Colonic mucosa (tissue), 4 donors: ENCODE measurements around the gene ETV2. TPM values are rescaled to one million over a fixed set of nuclear protein-coding genes. Genes with fewer than 3 reads are reported as not detected.

Experiments used
- DNase-seq: peaks from one replicate; pipeline ENCODE4 v3.0.0-alpha.2; 2020
- H3K27ac ChIP-seq: fragments of 200-600 bp; one replicate; pipeline ENCODE4 v1.8.0; 2021
- H3K27me3 ChIP-seq: fragments of 200-600 bp; one replicate; pipeline ENCODE4 v1.8.0; 2021
- H3K36me3 ChIP-seq: fragments of 200-600 bp; one replicate; pipeline ENCODE4 v1.8.0; 2021
- H3K4me1 ChIP-seq: fragments of 200-600 bp; one replicate; pipeline ENCODE4 v1.8.0; 2021; ENCODE audit warnings: mild to moderate bottlenecking
- H3K4me3 ChIP-seq: fragments of 200-600 bp; one replicate; pipeline ENCODE4 v1.8.0; 2021
- H3K9ac ChIP-seq, 2 donors: one replicate each; pipeline ENCODE4 v1.7.0; 2013; ENCODE audit warnings: control low read depth in 2 of 2, low read depth in 2 of 2, low read length in 2 of 2
- H3K9me3 ChIP-seq: fragments of 200-600 bp; one replicate; pipeline ENCODE4 v1.8.0; 2021
- CTCF ChIP-seq: fragments of 200-600 bp; IDR thresholded peaks from one replicate; pipeline ENCODE4 v1.8.0; 2022; ENCODE audit warnings: antibody characterized with exemption, mild to moderate bottlenecking
- intact Hi-C: fragments of 100-400 bp; cut with DNase I; formaldehyde crosslinking; loops from one replicate; pipeline ENCODE4 v1.14.1; 2022
- total RNA-seq, 2 donors: library from RNA; stranded (reverse); fragmentation: NEBNext Ultra II Directional in 1 of 2; extraction: Animal tissue kit (Norgen Biotek cat#: 25700) in 1 of 2; gene quantifications; one replicate each; pipeline ENCODE4 v1.2.1, GENCODE V29; 2021
- donor health status: healthy.
- donor health status: DM: no; HTN: no; CAD: no.
- donor health status: DM: no; HTN: no; CAD: no.

The ETV2 gene
- total RNA-seq, 2 donors from 2014 or later: 1.4 to 1.9 TPM

DNA sequence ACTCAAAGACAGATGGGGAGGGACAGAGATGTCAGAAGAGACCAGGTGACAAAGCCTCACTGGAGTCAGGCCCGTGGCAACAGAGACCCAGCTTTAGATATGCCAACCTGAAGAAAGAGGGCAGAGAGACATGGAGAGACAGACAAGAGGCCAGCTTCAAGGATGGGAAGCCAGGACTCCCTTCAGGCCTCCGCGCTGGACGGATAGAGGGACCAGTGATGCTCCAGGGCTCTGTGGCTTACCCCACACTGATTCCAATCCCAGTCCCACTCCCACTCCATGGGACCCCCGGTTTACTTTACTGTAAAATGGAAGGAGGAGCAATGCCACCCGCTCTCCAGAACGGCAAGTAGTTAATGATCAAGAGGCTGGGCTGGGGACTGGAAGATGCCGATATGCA, 1.7 kb upstream of the ETV2 start:
- Histone ChIP-seq H3K9me3 (no peaks in the 10 kb centered on the region), H3K27ac (no peak overlapping the region), H3K4me3 (no peak overlapping the region), H3K36me3 (no peaks in the 10 kb centered on the region), H3K27me3 (no peaks in the 10 kb centered on the region), H3K4me1 (no peaks in the 10 kb centered on the region), H3K9ac (no peak overlapping the region)
- no peak for DNase-seq
- no peak for TF ChIP-seq CTCF
- intact Hi-C loops: no loop called here

DNA sequence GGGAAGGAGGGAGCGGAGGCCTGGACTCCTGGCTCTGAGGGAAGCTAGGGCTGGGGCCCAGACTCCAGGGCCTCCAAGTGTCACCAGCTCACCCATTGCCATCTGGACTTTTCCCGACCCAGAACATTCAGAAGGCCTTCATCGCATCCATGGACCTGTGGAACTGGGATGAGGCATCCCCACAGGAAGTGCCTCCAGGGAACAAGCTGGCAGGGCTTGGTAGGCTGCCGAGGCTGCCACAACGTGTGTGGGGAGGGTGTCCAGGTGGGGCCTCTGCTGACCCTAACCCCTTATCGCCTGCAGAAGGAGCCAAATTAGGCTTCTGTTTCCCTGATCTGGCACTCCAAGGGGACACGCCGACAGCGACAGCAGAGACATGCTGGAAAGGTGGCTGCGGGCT, 767 bp downstream of the ETV2 start:
- H3K9ac ChIP-seq: no peak overlapping the region
- no peak for DNase-seq
- H3K27ac ChIP-seq: no peak overlapping the region
- no peak for TF ChIP-seq CTCF
- no peaks in the 10 kb centered on the region for H3K27me3 ChIP-seq
- no peaks in the 10 kb centered on the region for H3K9me3 ChIP-seq
- H3K4me3 ChIP-seq: no peak overlapping the region
- intact Hi-C loops: no loop called here
- no peaks in the 10 kb centered on the region for H3K4me1 ChIP-seq
- H3K36me3 ChIP-seq: no peaks in the 10 kb centered on the region

DNA sequence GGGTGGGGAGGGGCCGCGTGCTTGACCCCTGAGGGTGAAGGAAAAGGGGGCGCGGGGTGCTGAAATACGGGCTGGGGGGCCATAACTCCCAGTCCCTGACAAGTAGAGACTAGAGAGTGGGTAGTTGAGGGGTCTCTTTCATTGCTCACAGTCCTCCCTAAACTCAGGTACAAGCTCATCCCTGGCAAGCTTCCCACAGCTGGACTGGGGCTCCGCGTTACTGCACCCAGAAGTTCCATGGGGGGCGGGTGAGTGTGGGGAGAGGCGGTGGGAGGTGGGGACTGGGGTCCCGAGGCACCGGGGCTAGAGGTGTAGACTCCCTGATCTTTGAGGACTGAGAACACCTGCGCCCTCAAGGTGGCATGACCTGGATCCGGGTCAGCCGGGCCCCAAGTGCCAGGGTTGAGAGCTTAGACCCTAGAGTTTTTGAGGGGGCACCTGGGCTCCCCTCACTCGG, 1.3 kb downstream of the ETV2 start:
- no peaks in the 10 kb centered on the region for H3K36me3 ChIP-seq
- no peaks in the 10 kb centered on the region for H3K9me3 ChIP-seq
- peak overlapping the region; percentile 96 for H3K27ac ChIP-seq
- peak overlapping the region; percentile 55 for H3K4me3 ChIP-seq
- DNase-seq: peak; percentile 42
- peaks cover 5% of the 10 kb centered on the region for H3K4me1 ChIP-seq
- peak overlapping the region; percentile 90 to 92 for H3K9ac ChIP-seq
- intact Hi-C loops: no loop called here
- no peaks in the 10 kb centered on the region for H3K27me3 ChIP-seq
- TF ChIP-seq CTCF: no peak

- H3K27ac ChIP-seq: peak overlapping the region; percentile 96
- H3K9ac ChIP-seq: peak overlapping the region; percentile 90 to 92
- peak overlapping the region; percentile 55 for H3K4me3 ChIP-seq
- H3K4me1 ChIP-seq: peaks cover 5% of the 10 kb centered on the region
- H3K9me3 ChIP-seq: no peaks in the 10 kb centered on the region
- peak; percentile 90 for DNase-seq
- intact Hi-C loops: no loop called here
- no peaks in the 10 kb centered on the region for H3K36me3 ChIP-seq
- TF ChIP-seq CTCF: no peak
- H3K27me3 ChIP-seq: no peaks in the 10 kb centered on the region
Observed at GRCh38 chr19:35643255-35644205, 2.0 kb downstream of the ETV2 start.

GRCh38 chr19:35644206-35644986, 2.9 kb downstream of the ETV2 start:
- peaks cover 5% of the 10 kb centered on the region for H3K4me1 ChIP-seq
- DNase-seq: peak; percentile 98
- no peaks in the 10 kb centered on the region for H3K36me3 ChIP-seq
- peak overlapping the region; percentile 90 to 92 for H3K9ac ChIP-seq
- H3K27me3 ChIP-seq: no peaks in the 10 kb centered on the region
- H3K9me3 ChIP-seq: no peaks in the 10 kb centered on the region
- intact Hi-C loops: no loop called here
- H3K4me3 ChIP-seq: peak overlapping the region; percentile 55
- peak overlapping the region; percentile 96 for H3K27ac ChIP-seq
- TF ChIP-seq CTCF: no peak
